Large intestine (tissue), 12 donors: ENCODE measurements around the gene PSPH. TPM values are rescaled to one million over a fixed set of nuclear protein-coding genes. Genes with fewer than 3 reads are reported as not detected.
"Not testable (repeated sequence)": the region's sequence is repeated elsewhere in the genome, so short reads cannot be mapped to it uniquely, and the experiment has no call there.

Experiments used
- DNase-seq, 2 donors: peaks; one replicate each; pipeline versions ENCODE4 v3.0.0 to v3.0.0-alpha.2; 2013
- H3K27ac ChIP-seq: one replicate; pipeline ENCODE4 v1.5.1; 2013; ENCODE audit warnings: low read length
- H3K27me3 ChIP-seq: 2 replicates; pipeline ENCODE4 v1.6.1; 2013; ENCODE audit warnings: low read length; ENCODE audit not compliant: control insufficient read depth, insufficient read depth
- H3K36me3 ChIP-seq: 2 replicates; pipeline ENCODE4 v1.6.1; 2013; ENCODE audit warnings: low read length; ENCODE audit not compliant: control insufficient read depth, insufficient read depth
- H3K4me1 ChIP-seq: one replicate; pipeline ENCODE4 v1.6.1; 2013; ENCODE audit warnings: low read length; ENCODE audit not compliant: control insufficient read depth, insufficient read depth
- H3K4me3 ChIP-seq: one replicate; pipeline ENCODE4 v1.5.1; 2013; ENCODE audit warnings: low read length
- H3K9me3 ChIP-seq: one replicate; pipeline ENCODE4 v1.6.1; 2013; ENCODE audit warnings: mild to moderate bottlenecking, low read depth, low read length, moderate library complexity; ENCODE audit not compliant: control insufficient read depth
- WGBS: methylation state at CpG from one replicate; pipeline ENCODE4 v1.1.5; 2013; ENCODE audit warnings: low lambda C conversion rate; ENCODE audit not compliant: insufficient coverage; 5-methylcytosine and 5-hydroxymethylcytosine counted together
- long read RNA-seq, 11 donors: transcript quantifications; one replicate each; lab custom pipeline, GENCODE V29; 2026
- polyA plus RNA-seq: library from polyadenylated mRNA; unstranded; fragments of 120-200 nt; gene quantifications from one replicate; pipeline ENCODE4 v1.2.1, GENCODE V29; 2013

The PSPH gene
- polyA plus RNA-seq: 50.2 TPM
- long read RNA-seq, donor 1, partial matches to known transcripts: 207 of 207 reads
- long read RNA-seq, donor 1, other reads (novel, unspliced or antisense): 0 of 207 reads
- long read RNA-seq, donor 2, partial matches to known transcripts: 45 of 47 reads
- long read RNA-seq, donor 2, other reads (novel, unspliced or antisense): 0 of 47 reads
- long read RNA-seq, donor 3, partial matches to known transcripts: 863 of 1,063 reads
- long read RNA-seq, donor 3, other reads (novel, unspliced or antisense): 200 of 1,063 reads
- long read RNA-seq, donor 4, partial matches to known transcripts: 0 of 1 reads
- long read RNA-seq, donor 4, other reads (novel, unspliced or antisense): 0 of 1 reads
- long read RNA-seq, donor 5, partial matches to known transcripts: 0 of 2 reads
- long read RNA-seq, donor 5, other reads (novel, unspliced or antisense): 0 of 2 reads
- long read RNA-seq, donor 6, partial matches to known transcripts: 425 of 755 reads
- long read RNA-seq, donor 6, other reads (novel, unspliced or antisense): 327 of 755 reads
- long read RNA-seq, donor 7, partial matches to known transcripts: 0 of 6 reads
- long read RNA-seq, donor 7, other reads (novel, unspliced or antisense): 5 of 6 reads
- long read RNA-seq, donor 8, partial matches to known transcripts: 406 of 479 reads
- long read RNA-seq, donor 8, other reads (novel, unspliced or antisense): 71 of 479 reads
- long read RNA-seq, donor 9, partial matches to known transcripts: 21 of 23 reads
- long read RNA-seq, donor 9, other reads (novel, unspliced or antisense): 0 of 23 reads
- long read RNA-seq, donor 10, partial matches to known transcripts: 215 of 217 reads
- long read RNA-seq, donor 10, other reads (novel, unspliced or antisense): 0 of 217 reads
- long read RNA-seq, donor 11, partial matches to known transcripts: 26 of 33 reads
- long read RNA-seq, donor 11, other reads (novel, unspliced or antisense): 5 of 33 reads

DNA sequence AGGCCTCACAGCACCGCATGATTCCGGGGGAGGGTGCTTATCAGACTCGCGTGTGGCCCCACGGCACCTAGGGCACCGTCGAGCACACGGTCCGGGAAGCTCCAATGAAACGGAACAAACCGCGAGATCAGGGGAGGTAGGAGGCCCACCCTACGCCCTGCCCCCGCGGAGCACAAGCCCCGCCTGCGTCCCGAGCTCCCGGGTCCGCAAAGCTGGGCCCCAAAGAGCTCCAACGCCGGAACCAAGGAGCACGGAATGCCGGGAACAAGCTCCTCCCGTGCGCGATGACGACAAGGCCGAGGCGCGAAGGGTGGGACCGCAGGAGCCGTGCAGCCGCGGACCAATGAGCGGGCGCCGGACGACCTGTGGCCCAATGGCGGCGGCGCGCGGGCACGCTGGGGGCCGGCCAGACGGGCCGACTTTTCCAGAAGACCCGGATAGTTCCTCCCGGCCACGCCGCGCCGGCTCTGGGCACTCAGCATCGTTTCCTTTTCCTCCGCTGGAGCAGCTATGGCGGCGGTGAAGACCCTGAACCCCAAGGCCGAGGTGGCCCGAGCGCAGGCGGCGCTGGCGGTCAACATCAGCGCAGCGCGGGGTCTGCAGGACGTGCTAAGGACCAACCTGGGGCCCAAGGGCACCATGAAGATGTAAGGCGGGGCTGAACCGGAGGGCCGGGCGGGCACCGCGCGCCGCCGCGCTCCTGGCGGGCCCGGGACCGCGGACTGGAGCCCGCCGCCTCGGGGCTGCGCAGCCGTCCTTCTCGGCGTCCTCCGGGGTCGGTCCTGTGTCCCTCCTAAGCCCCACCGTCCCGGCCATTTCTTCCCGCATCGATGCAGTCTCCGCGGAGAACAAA is at the start of gene PSPH, which contains the start of gene CCT6A:
PSPH (minus strand) TSS at position 106 of the 853 bp plus-strand sequence. CDS start 30,232 bp downstream, outside the sequence.
CCT6A (plus strand) TSS at position 427 of the 853 bp plus-strand sequence; CDS start at position 511, 84 bp downstream.
- Histone ChIP-seq H3K36me3 (peaks cover 36% of the 10 kb centered on the region), H3K27me3 (no peaks in the 10 kb centered on the region), H3K27ac (peak within 1 kb of the TSS; percentile 89), H3K4me3 (peak within 1 kb of the TSS; percentile 63), H3K4me1 (peaks cover 23% of the 10 kb centered on the region), H3K9me3 (no peaks in the 10 kb centered on the region)
- DNase-seq: peak; percentile 99 to 100
- WGBS: no CpG with 5 or more reads among the region's 97 CpGs

DNA sequence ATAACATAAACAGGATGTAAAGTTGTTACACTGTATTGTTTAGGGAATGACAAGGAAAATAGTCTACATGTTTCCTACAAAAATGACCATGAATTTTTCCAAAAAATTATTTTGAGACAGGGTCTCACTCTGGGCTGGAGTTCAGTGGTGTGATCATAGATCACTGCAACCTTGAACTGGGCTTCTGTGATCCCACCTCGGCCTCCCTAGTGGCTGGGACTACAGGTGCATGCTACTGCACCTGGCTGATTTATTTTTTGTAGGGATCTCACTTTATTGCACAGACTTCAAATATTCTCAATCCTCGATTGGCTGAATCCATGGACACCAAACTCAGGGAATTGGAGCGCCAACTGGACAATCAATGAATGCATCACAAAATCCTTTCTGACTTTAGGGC is 48.4 kb upstream of the PSPH start:
- WGBS: 100% methylated on average over 1 of the region's 3 CpGs
- no peaks in the 10 kb centered on the region for H3K9me3 ChIP-seq
- no peak overlapping the region for H3K27ac ChIP-seq
- no peaks in the 10 kb centered on the region for H3K4me1 ChIP-seq
- DNase-seq: no peak
- peaks cover 48% of the 10 kb centered on the region for H3K36me3 ChIP-seq
- H3K27me3 ChIP-seq: no peaks in the 10 kb centered on the region
- no peak overlapping the region for H3K4me3 ChIP-seq

GRCh38 chr7:56098187-56099008 is 47.2 kb upstream of the PSPH start:
- H3K4me3 ChIP-seq, H3K27ac ChIP-seq, DNase-seq, H3K9me3 ChIP-seq, H3K27me3 ChIP-seq, H3K4me1 ChIP-seq: not testable (repeated sequence)
- peaks cover 39% of the 10 kb centered on the region for H3K36me3 ChIP-seq
- WGBS: 100% methylated on average over 1 of the region's 8 CpGs

- Histone ChIP-seq H3K27me3 (no peaks in the 10 kb centered on the region), H3K4me1 (no peaks in the 10 kb centered on the region), H3K9me3 (no peaks in the 10 kb centered on the region), H3K36me3 (peaks cover 32% of the 10 kb centered on the region), H3K27ac (no peak overlapping the region), H3K4me3 (no peak overlapping the region)
- no peak for DNase-seq
- no CpG with 5 or more reads among the region's 5 CpGs for WGBS
Observed at GRCh38 chr7:56097700-56098099, 46.5 kb upstream of the PSPH start.

DNA sequence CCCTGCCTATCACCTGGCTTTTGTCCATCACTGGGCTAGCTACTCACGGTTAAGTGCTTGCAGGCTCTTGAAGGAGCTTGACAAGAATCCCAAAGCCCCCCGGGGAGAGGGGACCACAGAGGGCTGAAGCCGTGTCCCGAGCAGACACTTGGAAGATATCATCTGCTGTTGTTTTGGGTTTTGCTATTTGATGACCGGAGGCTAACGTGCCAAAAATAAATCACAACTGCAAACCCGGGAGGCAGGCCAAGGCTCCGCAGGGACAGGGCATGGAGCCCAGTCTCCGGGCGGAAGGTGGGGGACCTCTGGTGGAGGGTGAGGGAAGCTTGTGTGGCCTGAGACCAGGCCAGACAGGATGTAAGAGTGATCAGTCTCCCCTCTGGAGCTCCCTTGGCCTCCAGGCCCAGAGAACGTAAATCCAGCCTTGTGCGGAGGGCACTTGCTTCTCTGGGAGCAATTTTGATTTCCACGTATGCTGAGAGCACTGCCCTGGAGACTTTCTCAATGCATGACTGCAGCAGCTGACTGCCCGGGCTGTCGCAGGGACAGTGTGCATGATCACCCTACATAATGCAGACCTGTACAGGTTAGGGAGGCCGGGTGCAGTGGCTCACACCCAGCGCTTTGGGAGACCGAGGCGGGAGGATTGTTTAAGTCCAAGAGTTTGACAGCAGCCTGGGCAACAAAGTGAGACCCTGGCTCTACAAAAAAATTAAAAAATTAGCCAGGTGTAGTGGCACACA is 41.7 kb upstream of the PSPH start, which contains the start of gene PHKG1:
PHKG1 (minus strand) TSS at position 164 of the 743 bp plus-strand sequence. CDS start 4,011 bp downstream, outside the sequence.
- Histone ChIP-seq H3K9me3 (no peaks in the 10 kb centered on the region), H3K27ac (no peak within 1 kb of the TSS), H3K4me3 (no peak within 1 kb of the TSS), H3K36me3 (peaks cover 5% of the 10 kb centered on the region), H3K4me1 (no peaks in the 10 kb centered on the region), H3K27me3 (no peaks in the 10 kb centered on the region)
- no CpG with 5 or more reads among the region's 19 CpGs for WGBS
- peak in 1 of 2 donors; percentile 31 for DNase-seq

GRCh38 chr7:56092388-56092787 is 41.1 kb upstream of the PSPH start:
- not testable (repeated sequence) for DNase-seq, H3K4me1 ChIP-seq, H3K27me3 ChIP-seq, H3K4me3 ChIP-seq, H3K9me3 ChIP-seq, H3K27ac ChIP-seq, H3K36me3 ChIP-seq
- no CpG with 5 or more reads among the region's 6 CpGs for WGBS

DNA sequence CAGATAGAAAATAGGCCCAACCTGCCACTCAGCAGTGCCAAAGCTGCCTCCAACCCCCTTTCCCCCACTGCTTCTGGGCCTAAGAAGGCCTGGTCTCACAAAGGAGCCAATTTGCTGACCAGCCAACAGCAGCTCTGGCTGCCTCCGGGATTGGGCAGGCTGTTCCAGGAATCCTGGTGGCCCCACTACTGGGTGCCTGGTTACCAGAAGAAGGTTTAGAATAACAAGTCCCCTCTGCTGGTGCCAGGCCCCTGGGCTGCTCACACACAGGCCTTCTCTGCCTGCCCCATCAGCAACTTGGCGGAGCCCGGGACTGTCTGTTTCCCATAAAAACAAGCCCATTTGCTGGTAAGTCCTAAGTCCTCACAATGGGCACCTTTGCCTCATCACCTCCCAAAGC is 40.3 kb upstream of the PSPH start:
- Histone ChIP-seq H3K9me3 (no peaks in the 10 kb centered on the region), H3K27ac (no peak overlapping the region), H3K36me3 (peaks cover 11% of the 10 kb centered on the region), H3K4me1 (no peaks in the 10 kb centered on the region), H3K4me3 (no peak overlapping the region), H3K27me3 (no peaks in the 10 kb centered on the region)
- WGBS: no CpG with 5 or more reads among the region's 3 CpGs
- no peak for DNase-seq

GRCh38 chr7:56087445-56087844 is 36.2 kb upstream of the PSPH start:
- Histone ChIP-seq H3K9me3 (no peaks in the 10 kb centered on the region), H3K4me1 (no peaks in the 10 kb centered on the region), H3K4me3 (no peak overlapping the region), H3K27me3 (no peaks in the 10 kb centered on the region), H3K27ac (no peak overlapping the region), H3K36me3 (peaks cover 21% of the 10 kb centered on the region)
- DNase-seq: no peak
- WGBS: no CpG with 5 or more reads among the region's 16 CpGs

DNA sequence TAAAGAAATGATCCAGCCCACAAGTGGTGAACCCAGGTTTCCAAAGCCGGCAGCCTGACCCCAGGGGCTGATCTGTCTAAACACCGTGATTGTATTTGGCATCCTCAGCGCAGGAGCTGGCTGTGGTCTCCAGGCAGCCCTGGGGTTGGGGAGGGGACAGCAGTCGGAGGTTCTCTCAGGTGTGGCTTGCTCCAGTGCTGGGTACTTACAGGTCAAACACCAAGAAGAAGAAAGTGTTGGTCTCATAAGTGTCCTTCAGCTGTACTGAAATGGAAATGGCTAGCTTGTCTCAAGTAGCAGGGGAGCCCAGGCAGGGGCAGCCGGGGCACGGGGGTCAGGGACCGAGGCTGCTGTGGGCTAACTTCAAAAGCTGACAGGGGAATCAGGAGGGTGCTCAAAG is 35.5 kb upstream of the PSPH start:
- Histone ChIP-seq H3K27me3 (no peaks in the 10 kb centered on the region), H3K27ac (no peak overlapping the region), H3K9me3 (no peaks in the 10 kb centered on the region), H3K36me3 (peaks cover 23% of the 10 kb centered on the region), H3K4me1 (no peaks in the 10 kb centered on the region), H3K4me3 (no peak overlapping the region)
- WGBS: no CpG with 5 or more reads among the region's 7 CpGs
- no peak for DNase-seq
